ENCODE data around the gene SPON1. TPM values are rescaled to one million over a fixed set of nuclear protein-coding genes. Genes with fewer than 3 reads are reported as not detected.

SPON1 gene
- total RNA-seq, 1 experiment from 2014 or later, result 0.20 TPM

DNA sequence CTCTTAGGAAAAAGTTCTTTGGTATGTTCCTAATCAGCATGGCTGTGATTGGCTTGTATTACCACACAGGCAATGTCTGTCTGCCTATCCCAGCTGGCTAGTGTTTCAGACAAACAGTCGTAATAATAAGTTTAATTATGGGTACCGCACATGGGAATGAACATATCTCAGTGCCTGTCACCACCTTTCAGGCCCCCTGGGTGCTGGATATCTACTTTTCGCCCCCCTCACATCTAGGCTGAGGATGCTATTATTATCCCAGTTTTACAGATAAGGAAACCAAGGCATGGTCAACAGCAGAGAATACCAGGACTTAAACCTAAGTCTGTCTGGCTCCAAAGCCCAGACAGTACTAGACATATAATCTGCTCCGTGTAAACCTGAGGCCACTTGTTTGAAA lies 174.8 kb downstream of the SPON1 start:
- no CpG with 5 or more reads among the region's 4 CpGs for WGBS (ENCODE audit: extremely low coverage, insufficient read length, low lambda C conversion rate)
- H3K4me1 ChIP-seq (ENCODE audit: insufficient read depth, low read length), result no peaks in the 10 kb centered on the region
- no peaks in the 10 kb centered on the region for H3K79me2 ChIP-seq (ENCODE audit: insufficient read depth, low read length)
- no peak overlapping the region for H2BK20ac ChIP-seq (ENCODE audit: low read depth, low read length, poor library complexity, severe bottlenecking)
- Mint-ChIP-seq H3K9me3 (no peaks in the 10 kb centered on the region), H3K4me3 (no peak overlapping the region), H3K36me3 (ENCODE audit: insufficient read depth in 1 of 3, low read depth in 3 of 3) (no peaks in the 10 kb centered on the region; a peak in 1 of 7 replicates), H3K27ac (no peak overlapping the region), H3K27me3 (ENCODE audit: low read depth) (no peaks in the 10 kb centered on the region), H3K4me1 (peaks cover 3% of the 10 kb centered on the region in 2 experiments; a peak in 2 of 4 replicates)
- H2BK15ac ChIP-seq (ENCODE audit: low read depth, low read length), result no peak overlapping the region
- H3K56ac ChIP-seq (ENCODE audit: insufficient read length, low read depth, low read length), result no peak overlapping the region
- H3K27me3 ChIP-seq (ENCODE audit: insufficient read depth, low read length), result no peaks in the 10 kb centered on the region
- H3K9ac ChIP-seq (ENCODE audit: extremely low read depth, insufficient read length, low read length), result no peak overlapping the region
- H3K27ac ChIP-seq (ENCODE audit: insufficient read length, low read depth, low read length), result no peak overlapping the region
- no peaks in the 10 kb centered on the region for H4K20me1 ChIP-seq (ENCODE audit: control insufficient read depth, insufficient read depth, insufficient read length)
- no peak overlapping the region for H3K4me2 ChIP-seq (ENCODE audit: insufficient read depth, insufficient read length, low read length)
- no peak overlapping the region for H2BK5ac ChIP-seq (ENCODE audit: insufficient read length, low read length)
- no peaks in the 10 kb centered on the region for H3K79me1 ChIP-seq (ENCODE audit: insufficient read depth, low read depth, low read length, poor library complexity, severe bottlenecking)
- H2BK120ac ChIP-seq (ENCODE audit: low read depth, low read length, poor library complexity, severe bottlenecking), result no peak overlapping the region
- TF ChIP-seq, protein P1, sequence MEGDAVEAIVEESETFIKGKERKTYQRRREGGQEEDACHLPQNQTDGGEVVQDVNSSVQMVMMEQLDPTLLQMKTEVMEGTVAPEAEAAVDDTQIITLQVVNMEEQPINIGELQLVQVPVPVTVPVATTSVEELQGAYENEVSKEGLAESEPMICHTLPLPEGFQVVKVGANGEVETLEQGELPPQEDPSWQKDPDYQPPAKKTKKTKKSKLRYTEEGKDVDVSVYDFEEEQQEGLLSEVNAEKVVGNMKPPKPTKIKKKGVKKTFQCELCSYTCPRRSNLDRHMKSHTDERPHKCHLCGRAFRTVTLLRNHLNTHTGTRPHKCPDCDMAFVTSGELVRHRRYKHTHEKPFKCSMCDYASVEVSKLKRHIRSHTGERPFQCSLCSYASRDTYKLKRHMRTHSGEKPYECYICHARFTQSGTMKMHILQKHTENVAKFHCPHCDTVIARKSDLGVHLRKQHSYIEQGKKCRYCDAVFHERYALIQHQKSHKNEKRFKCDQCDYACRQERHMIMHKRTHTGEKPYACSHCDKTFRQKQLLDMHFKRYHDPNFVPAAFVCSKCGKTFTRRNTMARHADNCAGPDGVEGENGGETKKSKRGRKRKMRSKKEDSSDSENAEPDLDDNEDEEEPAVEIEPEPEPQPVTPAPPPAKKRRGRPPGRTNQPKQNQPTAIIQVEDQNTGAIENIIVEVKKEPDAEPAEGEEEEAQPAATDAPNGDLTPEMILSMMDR (conservative IDR thresholded peaks at IDR 0.05), result no peak
- no peak overlapping the region for H4K91ac ChIP-seq (ENCODE audit: insufficient read length, low read depth, low read length)
- H3K18ac ChIP-seq (ENCODE audit: insufficient read length, low read depth, low read length), result no peak overlapping the region
- no peak overlapping the region for H2AFZ ChIP-seq (ENCODE audit: low read length)
- DNase-seq, result no peak
- H4K8ac ChIP-seq (replicated peaks; ENCODE audit: insufficient read length, low read depth, low read length), result no peak overlapping the region
- no peaks in the 10 kb centered on the region for H3K23me2 ChIP-seq (ENCODE audit: insufficient read length, low read depth, low read length, poor library complexity, severe bottlenecking)
- no peaks in the 10 kb centered on the region for H3K9me3 ChIP-seq (ENCODE audit: control insufficient read depth, low read depth, low read length)
- H2BK12ac ChIP-seq (ENCODE audit: insufficient read length, low read depth, low read length), result no peak overlapping the region
- H3K4ac ChIP-seq (ENCODE audit: low read depth, low read length), result no peak overlapping the region
- no peak overlapping the region for H3T11ph ChIP-seq (ENCODE audit: low read length)
- H4K5ac ChIP-seq (ENCODE audit: insufficient read length, low read depth, low read length), result no peak overlapping the region
- no peak overlapping the region for H3K23ac ChIP-seq (ENCODE audit: insufficient read length, low read depth, low read length)
- H2AK5ac ChIP-seq (ENCODE audit: insufficient read length, low read length), result no peak overlapping the region
- no peak overlapping the region for H3K14ac ChIP-seq (ENCODE audit: insufficient read depth, low read length)

Measured in H9 (cell line).